Measurements from ENCODE around the gene ADCY7.

Gene ADCY7

GRCh38 chr16:50269061-50269705, 2.8 kb downstream of the ADCY7 start:
- DNase-seq, result no peak

- no peak for DNase-seq
Measured at GRCh38 chr16:50269769-50270509, 3.6 kb downstream of the ADCY7 start.

GRCh38 chr16:50270510-50271147, 4.3 kb downstream of the ADCY7 start:
- DNase-seq, result no peak

- DNase-seq, result no peak
Measured at GRCh38 chr16:50271148-50272041, 5.0 kb downstream of the ADCY7 start.

- DNase-seq, result no peak
Measured at GRCh38 chr16:50272111-50272571, 5.8 kb downstream of the ADCY7 start.

- no peak for DNase-seq
Measured at GRCh38 chr16:50272687-50273381, 6.5 kb downstream of the ADCY7 start.

- DNase-seq, result no peak
Measured at GRCh38 chr16:50273382-50273690, 7.0 kb downstream of the ADCY7 start.

- peak; percentile 62 for DNase-seq
Measured at GRCh38 chr16:50273888-50274325, 7.6 kb downstream of the ADCY7 start.

- peak; percentile 53 for DNase-seq
Measured at GRCh38 chr16:50274326-50275097, 8.2 kb downstream of the ADCY7 start.

- DNase-seq, result no peak
Measured at GRCh38 chr16:50275098-50275415, 8.7 kb downstream of the ADCY7 start.

GRCh38 chr16:50275428-50276325, 9.3 kb downstream of the ADCY7 start:
- no peak for DNase-seq

- no peak for DNase-seq
Measured at GRCh38 chr16:50276326-50276640, 9.9 kb downstream of the ADCY7 start.

GRCh38 chr16:50276801-50277555, 10.6 kb downstream of the ADCY7 start:
- peak; percentile 53 for DNase-seq

- DNase-seq, result no peak
Measured at GRCh38 chr16:50278251-50278650, 11.9 kb downstream of the ADCY7 start.

- no peak for DNase-seq
Measured at GRCh38 chr16:50279504-50279865, 13.1 kb downstream of the ADCY7 start.

GRCh38 chr16:50280932-50281331, 14.6 kb downstream of the ADCY7 start:
- DNase-seq, result no peak

- no peak for DNase-seq
Measured at GRCh38 chr16:50281391-50282009, 15.1 kb downstream of the ADCY7 start.

- DNase-seq, result peak; percentile 79
Measured at GRCh38 chr16:50282010-50282538, 15.7 kb downstream of the ADCY7 start.

- no peak for DNase-seq
Measured at GRCh38 chr16:50282955-50283631, 16.7 kb downstream of the ADCY7 start.

Measured in activated CD4-positive, alpha-beta T cell treated with anti-CD3 and anti-CD28 coated beads, Interleukin-2, amount 50 U/mL, for 16 hours (primary cell).